GM19025 (cell line): ENCODE results near the gene PLXNC1.

ENCODE experiments used
- ATAC-seq: cut with Tn5 transposase; IDR thresholded peaks from one replicate; pipeline ENCODE4 v1.9.1; 2021; ENCODE audit warnings: mild to moderate bottlenecking, low read depth, moderate library complexity; ENCODE audit not compliant: unreplicated experiment

PLXNC1 gene

GRCh38 chr12:94202245-94203180, 54.1 kb downstream of the PLXNC1 start:
- ATAC-seq = no peak

DNA sequence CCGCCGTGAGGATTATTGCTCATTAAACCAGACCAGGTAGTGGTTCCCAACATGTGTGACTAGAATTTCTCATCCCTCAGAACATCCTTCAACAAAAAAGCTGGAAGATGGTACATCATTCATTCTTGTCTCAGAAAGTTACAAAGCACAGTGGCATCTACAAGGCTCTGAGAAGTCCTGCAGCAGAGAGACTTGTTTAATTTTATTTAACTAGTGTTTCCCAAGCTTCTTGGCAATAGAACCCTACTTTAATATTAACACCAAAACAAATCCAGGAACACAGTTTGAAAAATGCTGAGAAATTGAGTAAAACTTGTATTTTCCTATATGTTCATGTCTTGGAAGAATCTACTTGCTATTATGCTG, 54.8 kb downstream of the PLXNC1 start:
- ATAC-seq = no peak

GRCh38 chr12:94203796-94204195, 55.4 kb downstream of the PLXNC1 start:
- ATAC-seq = no peak

DNA sequence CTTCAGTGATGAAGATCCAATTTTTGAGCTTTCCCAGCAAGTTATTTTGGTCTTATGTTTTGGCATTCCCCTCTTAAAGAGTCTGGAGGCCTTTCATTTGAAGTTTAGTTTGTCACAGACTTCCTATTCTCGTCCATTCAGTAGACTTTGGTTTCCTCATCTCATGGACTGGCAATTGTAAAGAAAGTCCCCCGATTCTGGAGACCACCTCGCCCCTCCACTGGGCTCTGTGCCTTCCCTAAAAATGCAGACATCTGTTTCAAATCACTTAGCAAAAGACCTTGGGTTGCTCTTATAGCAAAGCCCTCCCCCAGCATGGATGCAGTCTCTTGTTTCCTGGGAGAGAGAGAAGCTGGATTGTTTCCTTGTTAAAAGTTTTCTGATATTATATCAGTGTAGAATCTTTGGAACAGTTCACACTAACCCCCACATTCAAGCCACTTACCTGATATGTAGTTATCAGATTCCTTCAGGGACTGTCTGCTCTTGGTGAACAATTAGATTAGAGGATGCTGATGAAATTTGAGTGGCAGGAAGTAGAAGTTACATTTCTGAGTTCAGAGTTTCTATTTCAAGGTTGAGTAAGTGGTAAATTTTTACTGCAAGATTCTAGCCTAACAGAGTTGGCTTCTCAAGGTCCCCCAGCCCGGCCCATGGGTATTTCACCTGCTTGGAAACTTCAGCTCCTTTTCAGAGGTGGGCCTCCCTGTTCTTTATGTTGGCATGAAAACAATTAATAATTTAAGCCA, 56.3 kb downstream of the PLXNC1 start:
- ATAC-seq = no peak

DNA sequence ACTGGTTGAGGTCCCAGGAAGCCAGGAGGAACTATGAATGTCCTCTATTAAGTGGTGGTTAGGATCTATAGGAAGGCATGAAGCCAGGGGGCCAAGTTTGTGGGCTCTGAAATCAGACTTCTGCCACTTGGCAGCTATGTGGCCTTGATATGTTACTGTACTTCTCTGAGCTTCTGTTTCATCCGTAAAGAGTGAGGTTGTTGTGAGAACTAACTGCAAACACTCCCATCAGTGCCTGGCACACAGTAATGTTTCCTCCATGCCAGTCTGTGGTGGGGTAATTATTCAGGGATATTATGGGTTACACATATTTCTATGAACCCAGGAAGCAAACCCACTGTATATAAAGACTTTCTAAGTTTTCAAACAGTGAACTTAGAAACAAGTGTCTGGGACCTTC, 57.4 kb downstream of the PLXNC1 start:
- no peak for ATAC-seq

DNA sequence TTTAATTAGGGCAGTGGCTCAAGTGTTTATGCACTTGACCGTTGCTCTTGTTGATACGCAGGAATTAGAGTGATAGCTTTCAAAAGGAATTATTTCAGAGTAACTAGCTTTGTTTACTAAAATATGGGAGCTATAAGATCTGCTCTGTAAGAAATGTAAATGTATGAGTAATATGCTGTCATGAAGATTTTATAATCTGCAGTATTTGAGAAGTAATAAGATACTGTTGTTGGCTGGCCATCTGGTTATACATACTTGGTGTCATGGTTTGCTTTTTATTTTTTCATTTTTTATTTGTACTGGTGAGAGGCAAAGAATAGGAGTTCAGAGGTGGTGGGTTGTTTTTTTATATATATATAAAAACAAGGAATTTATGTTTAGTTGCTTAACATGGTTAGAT, 58.5 kb downstream of the PLXNC1 start:
- ATAC-seq = no peak

DNA sequence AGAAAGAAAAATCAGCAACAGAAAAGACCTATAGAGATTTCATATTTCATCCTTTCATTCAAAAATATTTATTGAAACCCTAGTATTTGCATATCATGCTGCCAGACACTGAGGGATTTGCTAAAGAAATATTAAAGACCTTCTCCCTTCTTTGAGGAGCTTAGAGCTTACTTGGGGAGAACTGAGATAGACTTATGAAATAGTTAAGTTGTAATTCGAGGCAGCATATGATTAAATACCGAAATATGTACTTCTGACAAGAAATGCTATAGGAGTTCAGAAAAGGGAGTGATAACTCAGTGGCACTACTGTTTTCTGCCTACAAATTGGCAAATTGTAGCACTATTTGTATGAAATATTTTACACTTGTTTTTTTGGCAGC, 59.1 kb downstream of the PLXNC1 start:
- ATAC-seq = no peak

- ATAC-seq = peak; percentile 71
These were observed 59.7 kb downstream of the PLXNC1 start for GRCh38 chr12:94207849-94208621.

DNA sequence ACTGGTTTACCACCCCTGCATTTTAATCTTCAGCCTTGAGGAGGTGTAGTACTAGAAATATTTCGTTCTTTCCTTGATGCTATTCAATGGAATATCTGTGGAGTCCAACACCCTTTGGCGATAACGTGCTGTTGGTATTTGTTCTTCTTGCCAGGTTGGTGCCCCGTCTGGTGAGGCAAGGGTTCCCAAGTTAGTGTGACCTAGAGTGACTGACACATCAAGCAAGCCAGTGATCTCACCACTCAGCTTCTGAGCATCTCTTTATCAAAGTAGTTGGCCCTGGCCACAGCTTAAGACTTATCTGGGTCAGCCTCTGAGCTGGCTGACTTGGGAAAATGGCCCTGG, 60.2 kb downstream of the PLXNC1 start:
- ATAC-seq = peak; percentile 33

- ATAC-seq = no peak
These were observed 60.9 kb downstream of the PLXNC1 start for GRCh38 chr12:94209240-94209639.

- ATAC-seq = no peak
These were observed 62.6 kb downstream of the PLXNC1 start for GRCh38 chr12:94211021-94211420.

DNA sequence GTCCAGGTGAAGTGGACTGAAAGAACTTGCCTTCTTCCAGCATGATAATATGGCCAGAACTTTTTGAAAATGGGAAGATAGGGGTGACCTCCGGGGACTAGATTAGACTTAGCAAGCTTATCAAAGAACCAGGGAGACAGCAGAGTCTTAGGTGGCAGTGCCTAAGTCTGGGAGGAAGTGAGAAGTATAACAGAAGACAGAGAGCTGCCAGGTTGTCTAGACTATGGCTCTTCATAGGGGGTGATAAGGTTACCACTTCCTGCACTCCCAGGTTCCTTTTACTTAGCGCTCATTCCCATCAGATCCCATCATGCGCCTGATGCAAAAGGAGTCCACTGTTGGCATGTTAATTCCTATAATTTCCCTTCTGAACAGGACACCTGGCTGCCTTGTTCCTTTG, 69.9 kb downstream of the PLXNC1 start:
- no peak for ATAC-seq

DNA sequence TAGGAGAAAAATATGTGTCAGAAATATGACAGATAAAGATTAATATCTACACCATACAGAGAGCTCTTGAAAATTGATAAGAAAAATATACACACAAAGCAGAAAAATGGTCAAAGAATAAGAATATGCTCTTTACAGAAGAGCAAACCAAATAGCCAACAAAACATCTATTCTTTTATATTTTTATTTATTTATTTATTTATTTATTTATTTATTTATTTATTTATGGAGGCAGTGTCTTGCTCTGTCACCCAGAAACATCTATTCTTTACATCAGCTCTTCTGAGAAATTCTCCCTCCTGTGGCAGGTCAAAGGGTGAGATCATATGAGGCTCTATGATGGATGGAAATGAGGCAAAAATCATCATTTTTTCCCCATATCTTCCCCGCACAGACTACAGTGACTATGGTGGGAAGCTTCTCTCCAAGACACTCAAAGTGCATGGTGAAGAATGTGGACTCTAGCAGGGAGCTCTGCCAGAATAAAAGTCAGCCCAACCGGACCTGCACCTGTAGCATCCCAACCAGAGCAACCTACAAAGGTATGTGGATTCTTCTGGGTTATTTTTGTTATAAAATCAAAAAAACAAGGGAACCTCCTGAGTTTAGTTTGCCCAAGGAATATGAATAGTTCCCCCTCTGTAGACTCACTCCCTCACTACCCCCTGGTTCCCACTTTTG, 71.4 kb downstream of the PLXNC1 start:
- no peak for ATAC-seq

DNA sequence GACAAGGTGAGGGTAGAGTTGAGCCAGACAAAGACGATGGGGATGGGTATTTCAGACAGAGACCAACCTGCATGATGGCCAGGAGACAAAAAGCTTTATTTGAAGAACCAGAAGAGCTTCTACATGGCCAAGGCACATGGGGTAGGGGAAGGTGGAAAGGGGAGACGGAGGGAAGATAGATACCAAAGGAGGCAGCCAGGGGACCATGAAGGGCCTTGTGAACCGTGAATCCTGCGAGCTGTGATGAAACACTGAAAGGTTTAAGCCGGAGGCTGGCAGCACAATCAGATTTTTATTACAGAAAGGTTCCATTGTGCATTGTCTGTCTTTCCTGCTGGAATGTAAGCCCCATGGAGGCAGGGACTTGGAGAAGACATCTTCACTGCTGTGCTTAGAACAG, 72.4 kb downstream of the PLXNC1 start:
- no peak for ATAC-seq

DNA sequence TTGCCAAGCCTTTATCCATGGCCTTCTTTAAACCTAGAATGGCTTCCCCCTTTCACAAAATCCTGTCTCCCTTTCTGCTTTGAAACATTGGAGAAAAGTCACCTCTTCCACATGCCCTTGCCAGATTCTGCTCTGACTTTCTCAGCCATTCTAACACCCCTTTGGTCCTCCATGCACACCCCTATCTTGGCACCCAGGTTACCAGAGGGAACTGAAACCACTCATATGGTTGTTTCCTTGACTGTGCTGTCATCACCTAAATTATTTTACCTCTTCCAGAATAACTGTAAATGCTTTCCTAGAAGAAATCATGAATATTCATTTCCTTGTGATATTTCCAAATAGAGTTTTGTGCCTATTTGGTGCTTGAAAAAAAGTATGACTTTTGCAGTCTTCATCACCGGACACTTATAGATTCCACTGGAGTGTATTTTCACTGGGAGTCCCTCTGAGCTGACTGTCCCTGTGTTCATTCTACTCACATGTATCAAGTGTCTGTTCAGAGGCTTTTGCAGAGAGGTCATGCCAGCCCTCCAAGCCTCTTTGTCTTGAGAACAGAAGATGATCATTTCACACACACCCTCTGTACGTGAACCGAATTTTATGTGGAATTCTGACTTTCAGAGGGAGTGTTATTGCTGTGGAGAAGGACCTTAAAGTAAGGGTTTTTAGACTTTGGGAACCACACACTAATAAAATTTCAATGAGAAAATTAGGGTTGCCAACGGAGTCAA, 74.1 kb downstream of the PLXNC1 start:
- no peak for ATAC-seq

- no peak for ATAC-seq
These were observed 75.5 kb downstream of the PLXNC1 start for GRCh38 chr12:94223842-94224241.

- ATAC-seq = no peak
These were observed 77.1 kb downstream of the PLXNC1 start for GRCh38 chr12:94225506-94225905.

GRCh38 chr12:94225947-94226630, 77.7 kb downstream of the PLXNC1 start:
- no peak for ATAC-seq

DNA sequence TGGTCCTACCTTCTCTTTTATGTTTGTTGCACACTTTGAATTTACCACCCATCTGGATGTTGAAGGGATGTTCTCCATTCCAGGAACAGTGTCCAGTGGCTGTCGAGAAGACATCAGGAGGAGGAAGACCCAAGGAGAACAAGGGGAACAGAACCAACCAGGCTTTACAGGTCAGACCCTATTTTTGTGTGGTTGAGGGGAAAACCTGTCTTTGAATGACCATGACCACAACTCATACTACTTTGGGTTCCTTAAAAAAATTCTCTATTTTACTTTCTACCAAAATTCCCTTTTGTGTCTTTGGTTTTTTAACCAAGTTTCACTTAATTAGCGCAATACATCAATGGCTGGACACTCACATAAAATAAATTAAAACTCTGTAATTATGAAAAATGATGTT, 78.7 kb downstream of the PLXNC1 start:
- no peak for ATAC-seq
